WTC11 (cell line): Measurements from ENCODE around the gene PCBP1. TPM values are rescaled to one million over a fixed set of nuclear protein-coding genes. Genes with fewer than 3 reads are reported as not detected.
A peak's percentile ranks its signal among the peaks of the same experiment; 100 is the strongest.
"Not testable (repeated sequence)": the region's sequence is repeated elsewhere in the genome, so short reads cannot be mapped to it uniquely, and the experiment has no call there.

Source experiments
- ATAC-seq: fragments of 200-7000 bp; cut with Tn5 transposase; 2 replicates; pipeline ENCODE4 v1.10.0; 2021; ENCODE audit warnings: mild to moderate bottlenecking, moderate library complexity
- CTCF ChIA-PET: fragments of 300-600 bp; sonication (Branson Sonifier 250); formaldehyde crosslinking; loops from one replicate; lab custom pipeline; 2021; ENCODE audit warnings: antibody characterized with exemption; lab: Charles Lee
- POLR2A ChIA-PET: fragments of 350-600 bp; sonication (Branson Sonifier 250); formaldehyde crosslinking; loops from one replicate; lab custom pipeline; 2021; ENCODE audit warnings: antibody characterized with exemption; lab: Charles Lee
- DNase-seq: peaks from one replicate; pipeline ENCODE4 v3.0.0; 2021; ENCODE audit warnings: low spot score
- H3K27ac Mint-ChIP-seq: 2 replicates; pipeline ENCODE4 v1.8.0; 2021; ENCODE audit warnings: mixed read lengths
- H3K27me3 Mint-ChIP-seq: 2 replicates; pipeline ENCODE4 v1.8.0; 2021; ENCODE audit warnings: low read depth, mild to moderate bottlenecking, moderate library complexity, mixed read lengths
- H3K36me3 Mint-ChIP-seq: 2 replicates; pipeline ENCODE4 v1.8.0; 2021; ENCODE audit warnings: mixed read lengths
- H3K4me1 Mint-ChIP-seq: 2 replicates; pipeline ENCODE4 v1.8.0; 2022; ENCODE audit warnings: mixed read lengths
- H3K4me3 Mint-ChIP-seq: 2 replicates; pipeline ENCODE4 v1.8.0; 2021; ENCODE audit warnings: mild to moderate bottlenecking, moderate library complexity, mixed read lengths
- H3K9me3 Mint-ChIP-seq: 2 replicates; pipeline ENCODE4 v1.8.0; 2021; ENCODE audit warnings: mixed read lengths
- ESRRA ChIP-seq: sonication (generic); formaldehyde crosslinking; IDR thresholded peaks from 2 replicates; pipeline ENCODE4 v1.8.1; 2022; ENCODE audit warnings: mild to moderate bottlenecking, missing genetic modification reagents, borderline replicate concordance
- FOXK1 ChIP-seq: sonication (generic); formaldehyde crosslinking; IDR thresholded peaks from 2 replicates; pipeline ENCODE4 v1.8.0; 2022; ENCODE audit warnings: mild to moderate bottlenecking, moderate library complexity, missing genetic modification reagents
- JAZF1 ChIP-seq: fragments of 250-450 bp; sonication (Bioruptor Pico); IDR thresholded peaks from 2 replicates; pipeline ENCODE4 v1.9.0; 2021; ENCODE audit warnings: moderate library complexity, mild to moderate bottlenecking, inconsistent platforms
- NFE2L1 ChIP-seq: sonication (generic); formaldehyde crosslinking; IDR thresholded peaks from 2 replicates; pipeline ENCODE4 v1.8.1; 2023; ENCODE audit warnings: missing genetic modification reagents
- NFYB ChIP-seq: sonication (generic); formaldehyde crosslinking; conservative IDR thresholded peaks from 2 replicates; pipeline ENCODE4 v1.8.0; 2022; ENCODE audit warnings: low read depth, missing genetic modification reagents
- RORB ChIP-seq: fragments of 250-450 bp; sonication (Bioruptor Pico); IDR thresholded peaks from 2 replicates; pipeline ENCODE4 v1.9.0; 2021; ENCODE audit warnings: mild to moderate bottlenecking
- SMAD4 ChIP-seq: sonication (generic); formaldehyde crosslinking; IDR thresholded peaks from 2 replicates; pipeline ENCODE4 v1.8.0; 2022; ENCODE audit warnings: mild to moderate bottlenecking, missing genetic modification reagents
- ZNF121 ChIP-seq: sonication (generic); formaldehyde crosslinking; IDR thresholded peaks from 2 replicates; pipeline ENCODE4 v1.8.0; 2023; ENCODE audit warnings: missing genetic modification reagents
- ZNF138 ChIP-seq: sonication (generic); formaldehyde crosslinking; conservative IDR thresholded peaks from 2 replicates; pipeline ENCODE4 v1.8.1; 2022; ENCODE audit warnings: mild to moderate bottlenecking, moderate library complexity, missing genetic modification reagents
- ZNF263 ChIP-seq: sonication (generic); formaldehyde crosslinking; IDR thresholded peaks from 2 replicates; pipeline ENCODE4 v1.8.1; 2022; ENCODE audit warnings: low read depth, mild to moderate bottlenecking, moderate library complexity, missing genetic modification reagents
- ZNF423 ChIP-seq: fragments of 250-450 bp; sonication (Bioruptor Pico); IDR thresholded peaks from 2 replicates; pipeline ENCODE4 v2.1.2; 2022; ENCODE audit warnings: mild to moderate bottlenecking, moderate library complexity
- total RNA-seq: library from RNA; stranded (reverse); gene quantifications from 3 replicates; pipeline ENCODE4 v1.2.3, GENCODE V29; 2021
- TF ChIP-seq, protein P1 (sequence below): sonication (generic); formaldehyde crosslinking; conservative IDR thresholded peaks from 2 replicates; pipeline ENCODE4 v1.8.1; 2022; ENCODE audit warnings: mild to moderate bottlenecking, missing genetic modification reagents
- TF ChIP-seq, protein P2 (sequence below): sonication (generic); formaldehyde crosslinking; IDR thresholded peaks from 2 replicates; pipeline ENCODE4 v1.8.1; 2023; ENCODE audit warnings: mild to moderate bottlenecking, missing genetic modification reagents
- TF ChIP-seq, protein P3 (sequence below): sonication (generic); formaldehyde crosslinking; IDR thresholded peaks from 2 replicates; pipeline ENCODE4 v1.8.1; 2022; ENCODE audit warnings: low read depth, missing genetic modification reagents, borderline replicate concordance
- TF ChIP-seq, protein P4 (sequence below): fragments of 250-450 bp; sonication (Bioruptor Pico); conservative IDR thresholded peaks from 2 replicates; pipeline ENCODE4 v1.9.0; 2021; ENCODE audit warnings: mild to moderate bottlenecking
- TF ChIP-seq, protein P5 (sequence below): sonication (generic); formaldehyde crosslinking; IDR thresholded peaks from 2 replicates; pipeline ENCODE4 v1.8.0; 2022; ENCODE audit warnings: mild to moderate bottlenecking, missing genetic modification reagents

PCBP1 gene
- total RNA-seq, 1 experiment from 2014 or later: 489 TPM

DNA sequence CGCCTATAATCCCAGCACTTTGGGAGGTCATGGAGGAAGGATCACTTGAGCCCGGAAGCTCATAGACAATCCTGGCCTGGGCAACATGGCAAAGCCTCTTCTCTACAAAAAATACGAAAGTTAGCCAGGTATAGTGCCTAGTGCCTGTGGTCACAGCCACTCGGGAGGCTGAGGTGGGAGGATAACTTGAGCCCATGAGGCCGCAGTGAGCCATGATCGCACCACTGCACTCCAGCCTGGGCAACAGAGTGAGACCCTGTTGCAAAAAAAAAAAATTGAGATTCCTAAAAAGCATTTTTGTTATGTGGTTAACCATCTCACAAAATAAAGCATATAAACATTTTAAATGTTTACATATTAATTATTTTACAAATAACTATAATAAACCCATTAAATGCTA, 13.9 kb downstream of the PCBP1 start:
- DNase-seq (no peak), ATAC-seq (no peak)
- H3K9me3 Mint-ChIP-seq: no peaks in the 10 kb centered on the region
- H3K36me3 Mint-ChIP-seq: no peaks in the 10 kb centered on the region
- ChIA-PET POLR2A (no interaction called here), CTCF (no interaction called here)
- no peak overlapping the region for H3K4me3 Mint-ChIP-seq
- TF ChIP-seq ZNF121 (CRISPR knock-in tag): peak; percentile 86
- no peak for TF ChIP-seq ESRRA
- TF ChIP-seq, protein P1, sequence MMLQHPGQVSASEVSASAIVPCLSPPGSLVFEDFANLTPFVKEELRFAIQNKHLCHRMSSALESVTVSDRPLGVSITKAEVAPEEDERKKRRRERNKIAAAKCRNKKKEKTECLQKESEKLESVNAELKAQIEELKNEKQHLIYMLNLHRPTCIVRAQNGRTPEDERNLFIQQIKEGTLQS: no peak
- no peak overlapping the region; the same call in 1 of the 2 replicates for H3K27ac Mint-ChIP-seq
- no peaks in the 10 kb centered on the region; the same call in 1 of the 2 replicates for H3K27me3 Mint-ChIP-seq
- peaks cover 26% of the 10 kb centered on the region for H3K4me1 Mint-ChIP-seq

DNA sequence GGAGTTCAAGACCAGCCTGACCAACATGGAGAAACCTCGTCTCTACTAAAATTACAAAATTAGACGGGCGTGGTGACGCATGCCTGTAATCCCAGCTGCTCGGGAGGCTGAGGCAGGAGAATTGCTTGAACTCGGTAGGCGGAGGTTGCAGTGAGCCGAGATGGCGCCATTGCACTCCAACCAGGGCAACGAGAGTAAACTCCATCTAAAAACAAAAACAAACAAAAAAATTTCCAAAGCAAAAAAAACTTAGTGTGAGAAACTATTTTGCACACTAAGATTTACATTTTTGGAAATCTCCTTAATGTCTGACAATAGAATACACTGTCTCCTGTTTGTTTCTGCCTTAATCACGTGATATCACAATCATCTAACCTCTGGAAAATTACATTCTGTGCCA, 14.4 kb downstream of the PCBP1 start:
- H3K36me3 Mint-ChIP-seq, H3K9me3 Mint-ChIP-seq, DNase-seq, ATAC-seq, H3K27ac Mint-ChIP-seq, H3K27me3 Mint-ChIP-seq, H3K4me3 Mint-ChIP-seq, POLR2A ChIA-PET: not testable (repeated sequence)
- CTCF ChIA-PET: interaction anchor here (0.7 kb wide), 1 partner anchor 9 kb away, joined by 3 read pairs; no protein-coding TSS in a partner anchor
- H3K4me1 Mint-ChIP-seq: peaks cover 26% of the 10 kb centered on the region

DNA sequence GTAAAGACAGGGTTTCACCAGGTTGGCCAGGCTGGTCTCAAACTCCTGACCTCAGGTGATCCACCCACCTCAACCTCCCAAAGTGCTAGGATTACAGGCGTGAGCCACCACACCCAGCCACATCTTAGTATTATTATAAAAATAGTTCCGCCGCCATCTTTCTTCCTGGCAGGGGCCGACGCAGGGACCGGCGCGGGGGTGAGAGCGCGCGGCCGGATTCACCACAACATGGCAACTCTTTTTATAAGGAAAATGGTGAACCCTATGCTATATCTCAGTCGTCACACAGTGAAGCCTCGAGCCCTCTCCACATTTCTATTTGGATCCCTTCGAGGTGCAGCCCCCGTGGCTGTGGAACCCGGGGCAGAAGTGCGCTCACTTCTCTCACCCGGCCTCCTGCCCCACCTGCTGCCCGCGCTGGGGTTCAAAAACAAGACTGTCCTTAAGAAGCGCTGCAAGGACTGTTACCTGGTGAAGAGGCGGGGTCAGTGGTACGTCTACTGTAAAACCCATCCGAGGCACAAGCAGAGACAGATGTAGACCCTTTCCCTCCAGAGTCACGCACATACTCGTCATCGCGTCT, 15.1 kb downstream of the PCBP1 start:
- H3K27me3 Mint-ChIP-seq, H3K36me3 Mint-ChIP-seq, DNase-seq, H3K9me3 Mint-ChIP-seq, ATAC-seq, POLR2A ChIA-PET, H3K4me3 Mint-ChIP-seq: not testable (repeated sequence)
- Mint-ChIP-seq H3K27ac (peak overlapping the region; percentile 38), H3K4me1 (peaks cover 31% of the 10 kb centered on the region)
- CTCF ChIA-PET: interaction anchor here (0.7 kb wide), 1 partner anchor 8 kb away, joined by 3 read pairs; no protein-coding TSS in a partner anchor

DNA sequence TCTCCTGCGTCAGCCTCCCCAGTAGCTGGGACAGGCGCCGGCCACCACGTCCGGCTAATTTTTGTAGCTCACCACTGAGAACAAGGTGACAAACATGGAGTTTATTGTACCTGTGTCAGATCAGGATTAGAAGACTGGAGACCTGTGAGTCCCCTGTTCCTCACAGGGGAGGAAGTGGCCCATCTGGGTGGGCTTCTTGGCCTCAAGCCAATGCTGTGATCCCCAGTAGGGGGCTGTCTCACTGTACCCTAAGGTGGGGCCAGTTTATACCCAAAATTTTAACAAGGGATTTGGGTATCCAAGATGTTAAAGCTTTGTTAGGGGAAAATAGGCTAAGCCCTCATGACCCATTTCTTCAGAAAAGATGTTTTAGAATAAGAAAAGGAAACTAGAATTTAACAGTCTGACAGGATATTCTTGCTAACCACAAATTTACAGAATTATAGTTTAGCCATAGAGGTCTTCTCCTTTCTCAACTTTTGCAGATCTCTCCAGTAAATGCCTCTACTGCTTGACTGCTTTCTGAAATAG, 16.3 kb downstream of the PCBP1 start:
- no peak for DNase-seq
- TF ChIP-seq, protein P2, sequence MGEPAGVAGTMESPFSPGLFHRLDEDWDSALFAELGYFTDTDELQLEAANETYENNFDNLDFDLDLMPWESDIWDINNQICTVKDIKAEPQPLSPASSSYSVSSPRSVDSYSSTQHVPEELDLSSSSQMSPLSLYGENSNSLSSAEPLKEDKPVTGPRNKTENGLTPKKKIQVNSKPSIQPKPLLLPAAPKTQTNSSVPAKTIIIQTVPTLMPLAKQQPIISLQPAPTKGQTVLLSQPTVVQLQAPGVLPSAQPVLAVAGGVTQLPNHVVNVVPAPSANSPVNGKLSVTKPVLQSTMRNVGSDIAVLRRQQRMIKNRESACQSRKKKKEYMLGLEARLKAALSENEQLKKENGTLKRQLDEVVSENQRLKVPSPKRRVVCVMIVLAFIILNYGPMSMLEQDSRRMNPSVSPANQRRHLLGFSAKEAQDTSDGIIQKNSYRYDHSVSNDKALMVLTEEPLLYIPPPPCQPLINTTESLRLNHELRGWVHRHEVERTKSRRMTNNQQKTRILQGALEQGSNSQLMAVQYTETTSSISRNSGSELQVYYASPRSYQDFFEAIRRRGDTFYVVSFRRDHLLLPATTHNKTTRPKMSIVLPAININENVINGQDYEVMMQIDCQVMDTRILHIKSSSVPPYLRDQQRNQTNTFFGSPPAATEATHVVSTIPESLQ (CRISPR knock-in tag): no peak
- TF ChIP-seq RORB (no peak), JAZF1 (CRISPR knock-in tag) (no peak), NFYB (CRISPR knock-in tag) (no peak), ZNF423 (CRISPR knock-in tag) (no peak), SMAD4 (CRISPR knock-in tag) (no peak), ZNF138 (CRISPR knock-in tag) (no peak), ZNF263 (no peak), ZNF121 (CRISPR knock-in tag) (no peak), NFE2L1 (CRISPR knock-in tag) (no peak), FOXK1 (CRISPR knock-in tag) (no peak)
- TF ChIP-seq, protein P3, sequence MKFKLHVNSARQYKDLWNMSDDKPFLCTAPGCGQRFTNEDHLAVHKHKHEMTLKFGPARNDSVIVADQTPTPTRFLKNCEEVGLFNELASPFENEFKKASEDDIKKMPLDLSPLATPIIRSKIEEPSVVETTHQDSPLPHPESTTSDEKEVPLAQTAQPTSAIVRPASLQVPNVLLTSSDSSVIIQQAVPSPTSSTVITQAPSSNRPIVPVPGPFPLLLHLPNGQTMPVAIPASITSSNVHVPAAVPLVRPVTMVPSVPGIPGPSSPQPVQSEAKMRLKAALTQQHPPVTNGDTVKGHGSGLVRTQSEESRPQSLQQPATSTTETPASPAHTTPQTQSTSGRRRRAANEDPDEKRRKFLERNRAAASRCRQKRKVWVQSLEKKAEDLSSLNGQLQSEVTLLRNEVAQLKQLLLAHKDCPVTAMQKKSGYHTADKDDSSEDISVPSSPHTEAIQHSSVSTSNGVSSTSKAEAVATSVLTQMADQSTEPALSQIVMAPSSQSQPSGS (CRISPR knock-in tag): no peak
- TF ChIP-seq, protein P4, sequence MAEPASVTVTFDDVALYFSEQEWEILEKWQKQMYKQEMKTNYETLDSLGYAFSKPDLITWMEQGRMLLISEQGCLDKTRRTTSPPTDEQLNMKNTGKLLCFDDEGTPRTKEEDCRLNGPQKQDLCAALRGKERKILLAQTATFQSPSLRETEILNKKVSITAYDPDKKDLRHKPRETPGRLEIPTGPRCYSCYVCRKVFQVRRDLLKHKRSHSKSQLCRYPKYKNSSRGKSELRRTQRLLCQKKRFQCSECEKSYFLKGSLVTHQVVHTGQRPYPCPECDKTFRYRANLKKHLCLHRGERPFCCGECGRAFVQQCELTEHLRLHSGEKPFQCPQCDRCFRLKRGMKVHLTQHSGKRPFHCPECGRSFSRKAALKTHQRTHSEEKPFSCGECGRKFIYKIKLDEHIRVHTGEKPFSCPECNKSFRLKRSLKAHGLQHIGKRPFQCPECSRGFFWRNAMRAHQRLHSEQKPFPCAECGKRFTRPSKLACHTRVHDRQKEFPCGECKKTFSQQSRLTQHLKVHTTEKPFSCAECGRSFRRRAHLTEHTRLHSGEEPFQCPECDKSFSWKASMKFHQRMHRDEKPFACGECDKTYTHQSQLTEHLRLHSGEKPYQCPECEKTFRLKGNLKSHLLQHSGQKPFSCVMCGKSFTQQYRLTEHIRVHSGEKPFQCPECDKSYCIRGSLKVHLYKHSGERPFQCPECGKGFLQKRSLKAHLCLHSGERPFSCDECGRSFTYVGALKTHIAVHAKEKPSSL (CRISPR knock-in tag): no peak
- TF ChIP-seq, protein P5, sequence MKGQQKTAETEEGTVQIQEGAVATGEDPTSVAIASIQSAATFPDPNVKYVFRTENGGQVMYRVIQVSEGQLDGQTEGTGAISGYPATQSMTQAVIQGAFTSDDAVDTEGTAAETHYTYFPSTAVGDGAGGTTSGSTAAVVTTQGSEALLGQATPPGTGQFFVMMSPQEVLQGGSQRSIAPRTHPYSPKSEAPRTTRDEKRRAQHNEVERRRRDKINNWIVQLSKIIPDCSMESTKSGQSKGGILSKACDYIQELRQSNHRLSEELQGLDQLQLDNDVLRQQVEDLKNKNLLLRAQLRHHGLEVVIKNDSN: no peak
- H3K36me3 Mint-ChIP-seq: no peaks in the 10 kb centered on the region
- ATAC-seq: peak; percentile 41
- peak overlapping the region; percentile 87 for H3K27ac Mint-ChIP-seq
- no peak overlapping the region for H3K4me3 Mint-ChIP-seq
- H3K4me1 Mint-ChIP-seq: peaks cover 40% of the 10 kb centered on the region
- CTCF ChIA-PET: interaction anchor here (0.6 to 1.7 kb wide), 2 partner anchors 23 to 189 kb away, joined by 4 to 5 read pairs; partner anchors contain the start of gene MXD1
- POLR2A ChIA-PET: interaction anchor here (0.7 kb wide), 1 partner anchor 12 kb away, joined by 3 read pairs; no protein-coding TSS in a partner anchor
- no peaks in the 10 kb centered on the region; the same call in 1 of the 2 replicates for H3K27me3 Mint-ChIP-seq
- H3K9me3 Mint-ChIP-seq: no peaks in the 10 kb centered on the region
